ENCODE data around the gene DNAAF8.

DNA sequence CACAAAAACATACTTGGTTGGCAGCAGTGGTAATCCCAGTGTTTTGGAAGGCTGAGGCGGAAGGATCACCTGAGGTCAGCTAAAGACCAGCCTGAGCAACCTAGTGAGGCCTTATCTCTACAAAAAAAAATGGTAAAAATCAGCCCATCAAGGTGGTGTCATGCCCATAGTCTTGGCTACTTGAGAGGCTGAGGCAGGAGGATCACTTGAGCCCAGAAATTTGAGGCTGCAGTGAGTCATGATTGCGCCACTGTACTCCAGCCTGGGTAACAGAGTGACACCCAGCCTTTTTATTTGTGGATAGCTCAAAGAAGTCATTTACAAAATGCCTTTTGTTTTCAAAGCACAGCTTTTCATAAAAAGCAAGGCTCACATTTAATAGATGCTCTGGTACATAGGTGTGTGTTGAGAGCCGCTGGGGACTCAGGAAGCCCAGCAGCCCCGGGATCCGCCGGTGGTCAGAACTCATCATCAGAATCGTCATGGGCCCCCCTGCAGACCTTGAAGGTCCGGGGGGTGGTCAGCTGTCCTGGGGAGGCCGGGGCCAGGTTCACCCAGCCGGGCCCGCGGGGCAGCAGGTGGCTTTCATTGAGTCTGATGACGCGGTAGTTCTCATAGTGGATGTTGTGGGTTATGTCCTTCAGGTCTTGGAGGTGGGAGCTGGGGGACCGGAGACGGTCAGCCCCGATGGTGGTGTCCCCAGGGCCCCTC lies 43.2 kb downstream of the DNAAF8 start:
- TF ChIP-seq, protein P1, sequence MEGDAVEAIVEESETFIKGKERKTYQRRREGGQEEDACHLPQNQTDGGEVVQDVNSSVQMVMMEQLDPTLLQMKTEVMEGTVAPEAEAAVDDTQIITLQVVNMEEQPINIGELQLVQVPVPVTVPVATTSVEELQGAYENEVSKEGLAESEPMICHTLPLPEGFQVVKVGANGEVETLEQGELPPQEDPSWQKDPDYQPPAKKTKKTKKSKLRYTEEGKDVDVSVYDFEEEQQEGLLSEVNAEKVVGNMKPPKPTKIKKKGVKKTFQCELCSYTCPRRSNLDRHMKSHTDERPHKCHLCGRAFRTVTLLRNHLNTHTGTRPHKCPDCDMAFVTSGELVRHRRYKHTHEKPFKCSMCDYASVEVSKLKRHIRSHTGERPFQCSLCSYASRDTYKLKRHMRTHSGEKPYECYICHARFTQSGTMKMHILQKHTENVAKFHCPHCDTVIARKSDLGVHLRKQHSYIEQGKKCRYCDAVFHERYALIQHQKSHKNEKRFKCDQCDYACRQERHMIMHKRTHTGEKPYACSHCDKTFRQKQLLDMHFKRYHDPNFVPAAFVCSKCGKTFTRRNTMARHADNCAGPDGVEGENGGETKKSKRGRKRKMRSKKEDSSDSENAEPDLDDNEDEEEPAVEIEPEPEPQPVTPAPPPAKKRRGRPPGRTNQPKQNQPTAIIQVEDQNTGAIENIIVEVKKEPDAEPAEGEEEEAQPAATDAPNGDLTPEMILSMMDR (IDR thresholded peaks at IDR 0.05; ENCODE audit: low read length) = no peak
- TF ChIP-seq EZH2phosphoT487 (IDR thresholded peaks at IDR 0.05; ENCODE audit: low read length) = no peak
- TF ChIP-seq EZH2 (optimal IDR thresholded peaks at IDR 0.05; ENCODE audit: low read depth, low read length) = no peak

Measured in MM.1S (cell line).